Breast epithelium (tissue), 3 donors: ENCODE data around the gene SNX11.

Experiments used
- POLR2A ChIP-seq: fragments of 450-650 bp; IDR thresholded peaks from one replicate; pipeline ENCODE4 v1.6.1; 2016; ENCODE audit warnings: antibody characterized with exemption, mild to moderate bottlenecking, moderate library complexity
- POLR2AphosphoS5 ChIP-seq, 3 donors: sonication (generic); formaldehyde crosslinking; IDR thresholded peaks; one replicate each; pipeline ENCODE4 v1.6.1; 2017; ENCODE audit warnings: antibody characterized with exemption in 3 of 3
- TF ChIP-seq, protein P1 (sequence below), 3 donors: fragments of 450-650 bp; IDR thresholded peaks; one replicate each; pipeline ENCODE4 v1.5.1; 2016 to 2017; ENCODE audit warnings: antibody characterized with exemption in 3 of 3, mild to moderate bottlenecking in 3 of 3, moderate library complexity in 3 of 3

DNA sequence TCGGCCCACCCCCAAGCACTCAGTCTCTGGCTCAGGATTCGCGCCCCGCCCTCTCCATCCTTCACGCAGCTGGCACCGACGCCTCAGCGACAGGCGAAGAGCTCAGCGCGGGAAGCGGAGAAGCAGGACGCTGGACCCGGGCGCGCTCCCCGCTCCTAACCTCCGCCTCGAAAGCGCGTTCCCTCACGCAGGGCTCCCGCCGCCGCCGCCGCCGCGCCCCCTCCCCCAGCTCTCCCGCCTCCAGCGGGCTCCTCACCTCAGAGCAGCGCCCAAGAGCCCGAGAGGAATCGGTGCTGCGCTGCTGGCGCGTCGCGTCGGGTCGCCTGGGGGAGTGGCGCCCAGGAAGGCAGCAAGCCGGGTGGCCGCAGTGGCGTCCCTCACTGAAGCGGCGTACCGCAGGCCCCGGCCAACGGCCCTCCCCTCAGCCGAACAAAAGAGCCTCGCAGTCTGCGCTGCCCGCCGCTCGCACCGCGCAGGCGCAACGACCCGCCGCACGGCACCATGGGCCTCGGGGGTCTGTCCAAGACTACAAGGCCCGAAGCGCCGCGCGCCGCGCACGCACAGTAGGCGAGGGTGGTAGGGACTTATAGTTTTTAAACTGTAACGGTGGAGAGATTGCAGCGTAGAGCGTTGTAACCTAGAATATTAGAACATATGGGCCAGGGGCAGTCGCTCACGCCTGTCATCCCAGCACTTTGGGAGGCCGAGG, 6.4 kb upstream of the SNX11 start, which contains the start of gene CBX1:
- TF ChIP-seq, protein P1, sequence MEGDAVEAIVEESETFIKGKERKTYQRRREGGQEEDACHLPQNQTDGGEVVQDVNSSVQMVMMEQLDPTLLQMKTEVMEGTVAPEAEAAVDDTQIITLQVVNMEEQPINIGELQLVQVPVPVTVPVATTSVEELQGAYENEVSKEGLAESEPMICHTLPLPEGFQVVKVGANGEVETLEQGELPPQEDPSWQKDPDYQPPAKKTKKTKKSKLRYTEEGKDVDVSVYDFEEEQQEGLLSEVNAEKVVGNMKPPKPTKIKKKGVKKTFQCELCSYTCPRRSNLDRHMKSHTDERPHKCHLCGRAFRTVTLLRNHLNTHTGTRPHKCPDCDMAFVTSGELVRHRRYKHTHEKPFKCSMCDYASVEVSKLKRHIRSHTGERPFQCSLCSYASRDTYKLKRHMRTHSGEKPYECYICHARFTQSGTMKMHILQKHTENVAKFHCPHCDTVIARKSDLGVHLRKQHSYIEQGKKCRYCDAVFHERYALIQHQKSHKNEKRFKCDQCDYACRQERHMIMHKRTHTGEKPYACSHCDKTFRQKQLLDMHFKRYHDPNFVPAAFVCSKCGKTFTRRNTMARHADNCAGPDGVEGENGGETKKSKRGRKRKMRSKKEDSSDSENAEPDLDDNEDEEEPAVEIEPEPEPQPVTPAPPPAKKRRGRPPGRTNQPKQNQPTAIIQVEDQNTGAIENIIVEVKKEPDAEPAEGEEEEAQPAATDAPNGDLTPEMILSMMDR (IDR thresholded peaks at IDR 0.05): no peak
- peak; percentile 73 for TF ChIP-seq POLR2A
- peak in 2 of 3 donors; percentile 60 to 80 for TF ChIP-seq POLR2AphosphoS5 (IDR thresholded peaks at IDR 0.05)
